GM23338 (cell line): ENCODE measurements around the gene TCF12. TPM values are rescaled to one million over a fixed set of nuclear protein-coding genes. Genes with fewer than 3 reads are reported as not detected.

Experiments
- ATAC-seq: fragments of 200-7000 bp; cut with Tn5 transposase; 3 replicates; pipeline ENCODE4 v1.9.1; 2020
- DNase-seq: peaks from one replicate; pipeline ENCODE4 v3.0.0-alpha.2; 2015; ENCODE audit warnings: low spot score
- H2AFZ ChIP-seq: fragments of 200-600 bp; sonication (generic); 2 replicates; pipeline ENCODE4 v1.8.0; 2016; ENCODE audit warnings: antibody characterized with exemption, mild to moderate bottlenecking, moderate library complexity
- H3F3A ChIP-seq: fragments of 200-600 bp; sonication (generic); replicated peaks from 2 replicates; pipeline ENCODE4 v1.8.0; 2017; ENCODE audit warnings: antibody characterized with exemption, mixed run types, low read depth
- H3K27ac ChIP-seq: fragments of 200-600 bp; sonication (generic); 2 replicates; pipeline ENCODE4 v1.6.1; 2016; ENCODE audit warnings: low read depth
- H3K27me3 ChIP-seq: fragments of 200-600 bp; sonication (generic); 2 replicates; pipeline ENCODE4 v1.8.0; 2016; ENCODE audit warnings: mild to moderate bottlenecking, mixed run types, moderate library complexity; ENCODE audit not compliant: insufficient read depth
- H3K36me3 ChIP-seq: fragments of 200-600 bp; sonication (generic); 2 replicates; pipeline ENCODE4 v1.8.0; 2016; ENCODE audit warnings: mild to moderate bottlenecking; ENCODE audit not compliant: insufficient read depth
- H3K4me1 ChIP-seq: fragments of 200-600 bp; sonication (generic); 2 replicates; pipeline ENCODE4 v1.8.0; 2016; ENCODE audit warnings: mild to moderate bottlenecking, moderate library complexity; ENCODE audit not compliant: insufficient read depth
- H3K4me2 ChIP-seq: fragments of 200-600 bp; sonication (generic); 2 replicates; pipeline ENCODE4 v1.7.1; 2017; ENCODE audit warnings: mixed run types
- H3K4me3 ChIP-seq: fragments of 200-600 bp; sonication (generic); 2 replicates; pipeline ENCODE4 v1.6.1; 2016; ENCODE audit warnings: mixed run types
- H3K79me2 ChIP-seq: fragments of 200-600 bp; sonication (generic); replicated peaks from 2 replicates; pipeline ENCODE4 v1.8.0; 2017; ENCODE audit warnings: mild to moderate bottlenecking; ENCODE audit not compliant: insufficient read depth
- H3K9me2 ChIP-seq: fragments of 200-600 bp; sonication (generic); 2 replicates; pipeline ENCODE4 v1.8.0; 2017; ENCODE audit not compliant: insufficient read depth
- H4K20me1 ChIP-seq: fragments of 200-600 bp; sonication (generic); replicated peaks from 2 replicates; pipeline ENCODE4 v1.8.0; 2017; ENCODE audit warnings: mild to moderate bottlenecking; ENCODE audit not compliant: insufficient read depth
- H3K27ac Mint-ChIP-seq: 2 replicates; pipeline ENCODE4 v1.8.0; 2020; ENCODE audit warnings: inconsistent platforms, mild to moderate bottlenecking, moderate library complexity, mixed read lengths
- H3K27me3 Mint-ChIP-seq: 3 replicates; pipeline ENCODE4 v1.8.0; 2022; ENCODE audit warnings: low read depth, mild to moderate bottlenecking, moderate library complexity, mixed read lengths, inconsistent platforms; ENCODE audit not compliant: insufficient read depth, poor library complexity
- H3K36me3 Mint-ChIP-seq: 3 replicates; pipeline ENCODE4 v1.8.0; 2021; ENCODE audit warnings: low read depth, mild to moderate bottlenecking, inconsistent platforms, moderate library complexity, mixed read lengths
- H3K4me1 Mint-ChIP-seq: 3 replicates; pipeline ENCODE4 v1.8.0; 2020; ENCODE audit warnings: mild to moderate bottlenecking, inconsistent platforms, mixed read lengths
- H3K4me3 Mint-ChIP-seq: 3 replicates; pipeline ENCODE4 v1.8.0; 2021; ENCODE audit warnings: moderate library complexity, mild to moderate bottlenecking, inconsistent platforms, mixed read lengths
- H3K9me3 Mint-ChIP-seq: 3 replicates; pipeline ENCODE4 v1.8.0; 2020; ENCODE audit warnings: moderate library complexity, mild to moderate bottlenecking, inconsistent platforms, mixed read lengths
- JUNB ChIP-seq: IDR thresholded peaks from one replicate; pipeline ENCODE4 v1.6.1; 2016; ENCODE audit warnings: antibody characterized with exemption; ENCODE audit not compliant: unreplicated experiment
- STAT1 ChIP-seq: IDR thresholded peaks from one replicate; pipeline ENCODE4 v1.6.1; 2016; ENCODE audit warnings: antibody characterized with exemption; ENCODE audit not compliant: unreplicated experiment
- ZNF331 ChIP-seq: fragments of 250-450 bp; sonication (Bioruptor Pico); IDR thresholded peaks from 2 replicates; pipeline ENCODE4 v1.5.0; 2020; ENCODE audit warnings: low read depth, mild to moderate bottlenecking, moderate library complexity
- polyA plus RNA-seq: library from polyadenylated mRNA; unstranded; fragments of >200 nt; fragmentation: Nextera tagmentation; extraction: Ambion mirVana; gene quantifications from 2 replicates; pipeline ENCODE4 v1.2.1, GENCODE V29; 2016
- total RNA-seq: library from RNA; depleted of rRNA; stranded (reverse); fragments of >200 nt; shearing (Covaris generic); gene quantifications from 2 replicates; pipeline ENCODE4 v1.2.3, GENCODE V29; 2014
- TF ChIP-seq, protein P1 (sequence below): fragments of 250-450 bp; sonication (Bioruptor Pico); IDR thresholded peaks from 2 replicates; pipeline ENCODE4 v1.5.0; 2020; ENCODE audit warnings: mild to moderate bottlenecking, moderate library complexity
- TF ChIP-seq, protein P2 (sequence below): IDR thresholded peaks from 2 replicates; pipeline ENCODE4 v1.6.1; 2016; ENCODE audit warnings: antibody characterized with exemption

The TCF12 gene
- total and polyA plus RNA-seq, 2 experiments from 2014 or later = 27.6 to 104 TPM

DNA sequence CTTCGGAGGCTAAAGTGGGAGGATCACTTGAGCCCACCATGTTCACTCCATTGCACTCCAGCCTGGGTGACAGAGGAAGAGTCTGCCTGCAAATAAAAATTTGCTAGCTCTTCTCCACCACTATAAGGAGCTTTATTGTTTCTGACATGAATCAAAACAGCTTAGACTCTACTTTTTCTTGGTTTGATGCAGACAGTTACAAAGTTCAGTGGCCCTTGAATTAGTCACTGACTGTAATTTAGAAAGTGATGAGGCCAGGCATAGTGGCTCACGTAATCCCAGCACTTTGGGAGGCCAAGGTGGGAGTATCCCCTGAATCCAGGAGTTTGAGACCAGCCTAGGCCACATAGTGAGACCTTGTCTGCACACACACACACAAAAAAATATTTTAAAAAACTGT is 285.5 kb downstream of the TCF12 start (continued):
- TF ChIP-seq, protein P1, sequence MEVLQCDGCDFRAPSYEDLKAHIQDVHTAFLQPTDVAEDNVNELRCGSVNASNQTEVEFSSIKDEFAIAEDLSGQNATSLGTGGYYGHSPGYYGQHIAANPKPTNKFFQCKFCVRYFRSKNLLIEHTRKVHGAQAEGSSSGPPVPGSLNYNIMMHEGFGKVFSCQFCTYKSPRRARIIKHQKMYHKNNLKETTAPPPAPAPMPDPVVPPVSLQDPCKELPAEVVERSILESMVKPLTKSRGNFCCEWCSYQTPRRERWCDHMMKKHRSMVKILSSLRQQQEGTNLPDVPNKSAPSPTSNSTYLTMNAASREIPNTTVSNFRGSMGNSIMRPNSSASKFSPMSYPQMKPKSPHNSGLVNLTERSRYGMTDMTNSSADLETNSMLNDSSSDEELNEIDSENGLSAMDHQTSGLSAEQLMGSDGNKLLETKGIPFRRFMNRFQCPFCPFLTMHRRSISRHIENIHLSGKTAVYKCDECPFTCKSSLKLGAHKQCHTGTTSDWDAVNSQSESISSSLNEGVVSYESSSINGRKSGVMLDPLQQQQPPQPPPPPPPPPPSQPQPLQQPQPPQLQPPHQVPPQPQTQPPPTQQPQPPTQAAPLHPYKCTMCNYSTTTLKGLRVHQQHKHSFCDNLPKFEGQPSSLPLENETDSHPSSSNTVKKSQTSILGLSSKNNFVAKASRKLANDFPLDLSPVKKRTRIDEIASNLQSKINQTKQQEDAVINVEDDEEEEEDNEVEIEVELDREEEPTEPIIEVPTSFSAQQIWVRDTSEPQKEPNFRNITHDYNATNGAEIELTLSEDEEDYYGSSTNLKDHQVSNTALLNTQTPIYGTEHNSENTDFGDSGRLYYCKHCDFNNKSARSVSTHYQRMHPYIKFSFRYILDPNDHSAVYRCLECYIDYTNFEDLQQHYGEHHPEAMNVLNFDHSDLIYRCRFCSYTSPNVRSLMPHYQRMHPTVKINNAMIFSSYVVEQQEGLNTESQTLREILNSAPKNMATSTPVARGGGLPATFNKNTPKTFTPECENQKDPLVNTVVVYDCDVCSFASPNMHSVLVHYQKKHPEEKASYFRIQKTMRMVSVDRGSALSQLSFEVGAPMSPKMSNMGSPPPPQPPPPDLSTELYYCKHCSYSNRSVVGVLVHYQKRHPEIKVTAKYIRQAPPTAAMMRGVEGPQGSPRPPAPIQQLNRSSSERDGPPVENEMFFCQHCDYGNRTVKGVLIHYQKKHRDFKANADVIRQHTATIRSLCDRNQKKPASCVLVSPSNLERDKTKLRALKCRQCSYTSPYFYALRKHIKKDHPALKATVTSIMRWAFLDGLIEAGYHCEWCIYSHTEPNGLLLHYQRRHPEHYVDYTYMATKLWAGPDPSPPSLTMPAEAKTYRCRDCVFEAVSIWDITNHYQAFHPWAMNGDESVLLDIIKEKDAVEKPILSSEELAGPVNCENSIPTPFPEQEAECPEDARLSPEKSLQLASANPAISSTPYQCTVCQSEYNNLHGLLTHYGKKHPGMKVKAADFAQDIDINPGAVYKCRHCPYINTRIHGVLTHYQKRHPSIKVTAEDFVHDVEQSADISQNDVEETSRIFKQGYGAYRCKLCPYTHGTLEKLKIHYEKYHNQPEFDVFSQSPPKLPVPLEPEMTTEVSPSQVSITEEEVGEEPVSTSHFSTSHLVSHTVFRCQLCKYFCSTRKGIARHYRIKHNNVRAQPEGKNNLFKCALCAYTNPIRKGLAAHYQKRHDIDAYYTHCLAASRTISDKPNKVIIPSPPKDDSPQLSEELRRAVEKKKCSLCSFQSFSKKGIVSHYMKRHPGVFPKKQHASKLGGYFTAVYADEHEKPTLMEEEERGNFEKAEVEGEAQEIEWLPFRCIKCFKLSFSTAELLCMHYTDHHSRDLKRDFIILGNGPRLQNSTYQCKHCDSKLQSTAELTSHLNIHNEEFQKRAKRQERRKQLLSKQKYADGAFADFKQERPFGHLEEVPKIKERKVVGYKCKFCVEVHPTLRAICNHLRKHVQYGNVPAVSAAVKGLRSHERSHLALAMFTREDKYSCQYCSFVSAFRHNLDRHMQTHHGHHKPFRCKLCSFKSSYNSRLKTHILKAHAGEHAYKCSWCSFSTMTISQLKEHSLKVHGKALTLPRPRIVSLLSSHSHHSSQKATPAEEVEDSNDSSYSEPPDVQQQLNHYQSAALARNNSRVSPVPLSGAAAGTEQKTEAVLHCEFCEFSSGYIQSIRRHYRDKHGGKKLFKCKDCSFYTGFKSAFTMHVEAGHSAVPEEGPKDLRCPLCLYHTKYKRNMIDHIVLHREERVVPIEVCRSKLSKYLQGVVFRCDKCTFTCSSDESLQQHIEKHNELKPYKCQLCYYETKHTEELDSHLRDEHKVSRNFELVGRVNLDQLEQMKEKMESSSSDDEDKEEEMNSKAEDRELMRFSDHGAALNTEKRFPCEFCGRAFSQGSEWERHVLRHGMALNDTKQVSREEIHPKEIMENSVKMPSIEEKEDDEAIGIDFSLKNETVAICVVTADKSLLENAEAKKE (CRISPR knock-in tag) = no peak
- TF ChIP-seq JUNB (no peak), ZNF331 (no peak), STAT1 (no peak)
- TF ChIP-seq, protein P2, sequence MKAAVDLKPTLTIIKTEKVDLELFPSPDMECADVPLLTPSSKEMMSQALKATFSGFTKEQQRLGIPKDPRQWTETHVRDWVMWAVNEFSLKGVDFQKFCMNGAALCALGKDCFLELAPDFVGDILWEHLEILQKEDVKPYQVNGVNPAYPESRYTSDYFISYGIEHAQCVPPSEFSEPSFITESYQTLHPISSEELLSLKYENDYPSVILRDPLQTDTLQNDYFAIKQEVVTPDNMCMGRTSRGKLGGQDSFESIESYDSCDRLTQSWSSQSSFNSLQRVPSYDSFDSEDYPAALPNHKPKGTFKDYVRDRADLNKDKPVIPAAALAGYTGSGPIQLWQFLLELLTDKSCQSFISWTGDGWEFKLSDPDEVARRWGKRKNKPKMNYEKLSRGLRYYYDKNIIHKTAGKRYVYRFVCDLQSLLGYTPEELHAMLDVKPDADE = no peak

DNA sequence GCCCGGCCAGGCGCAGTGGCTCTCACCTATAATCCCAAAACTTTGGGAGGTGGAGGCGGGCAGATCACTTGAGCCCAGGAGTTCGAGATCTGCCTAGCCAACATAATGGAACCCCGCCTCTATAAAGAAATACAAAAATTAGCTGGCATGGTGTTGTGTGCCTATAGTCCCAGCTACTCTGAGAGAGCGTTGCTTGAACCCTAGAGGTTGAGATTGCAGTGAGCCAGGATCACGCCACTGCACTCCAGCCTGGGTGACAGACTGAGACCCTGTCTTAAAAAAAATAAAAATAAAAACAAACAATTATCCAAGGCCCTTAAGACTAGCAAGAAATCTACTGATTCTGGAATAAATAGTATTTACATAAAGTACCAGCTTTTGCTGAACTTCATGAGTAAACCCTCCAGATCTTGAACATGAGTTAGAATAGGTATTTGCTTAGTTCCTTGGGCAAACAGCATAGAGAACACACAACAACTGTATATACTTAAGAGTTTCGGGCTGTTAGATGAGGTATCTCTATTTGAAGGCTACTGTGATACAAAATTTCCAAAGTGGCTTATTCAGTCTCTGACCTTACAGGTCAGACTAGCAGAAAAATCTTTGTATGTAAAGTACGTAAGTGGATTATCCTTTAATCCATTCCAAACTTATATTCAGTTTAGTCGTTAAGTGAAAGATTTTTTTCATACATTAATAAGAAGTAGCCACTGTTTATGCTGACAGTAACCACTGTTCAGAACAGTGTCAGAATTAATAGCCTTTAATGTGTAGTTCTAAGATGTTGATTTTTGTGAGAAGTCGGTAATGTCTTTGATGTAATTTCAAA is 286.8 kb downstream of the TCF12 start:
- H3K9me2 ChIP-seq = no peaks in the 10 kb centered on the region
- H3K9me3 Mint-ChIP-seq = no peaks in the 10 kb centered on the region; the same call in 2 of the 3 replicates
- H3K4me1 Mint-ChIP-seq = peaks cover 37% of the 10 kb centered on the region
- no peak overlapping the region; the same call in 1 of the 2 replicates for H3K27ac Mint-ChIP-seq
- no peaks in the 10 kb centered on the region for H3F3A ChIP-seq
- peaks cover 25% of the 10 kb centered on the region for H3K79me2 ChIP-seq
- ATAC-seq (no peak), DNase-seq (no peak)
- H3K4me2 ChIP-seq = no peak overlapping the region
- H3K4me1 ChIP-seq = peaks cover 18% of the 10 kb centered on the region
- no peaks in the 10 kb centered on the region for H3K27me3 ChIP-seq
- H3K36me3 Mint-ChIP-seq = peaks cover 9% of the 10 kb centered on the region; the same call in 2 of the 3 replicates
- no peaks in the 10 kb centered on the region for H4K20me1 ChIP-seq
- no peaks in the 10 kb centered on the region for H3K36me3 ChIP-seq
- no peak overlapping the region for H3K4me3 Mint-ChIP-seq
- no peak overlapping the region for H3K27ac ChIP-seq
- H3K4me3 ChIP-seq = no peak overlapping the region
- H3K27me3 Mint-ChIP-seq = peaks cover 2% of the 10 kb centered on the region
- no peak for TF ChIP-seq STAT1
- H2AFZ ChIP-seq = no peak overlapping the region
